Left forelimb (tissue), 1 donor: ENCODE data around the gene PRKG1.

Source experiments
- DNase-seq: peaks from one replicate; pipeline ENCODE4 v3.0.0-alpha.2; 2018; ENCODE audit warnings: low spot score

PRKG1 gene

DNA sequence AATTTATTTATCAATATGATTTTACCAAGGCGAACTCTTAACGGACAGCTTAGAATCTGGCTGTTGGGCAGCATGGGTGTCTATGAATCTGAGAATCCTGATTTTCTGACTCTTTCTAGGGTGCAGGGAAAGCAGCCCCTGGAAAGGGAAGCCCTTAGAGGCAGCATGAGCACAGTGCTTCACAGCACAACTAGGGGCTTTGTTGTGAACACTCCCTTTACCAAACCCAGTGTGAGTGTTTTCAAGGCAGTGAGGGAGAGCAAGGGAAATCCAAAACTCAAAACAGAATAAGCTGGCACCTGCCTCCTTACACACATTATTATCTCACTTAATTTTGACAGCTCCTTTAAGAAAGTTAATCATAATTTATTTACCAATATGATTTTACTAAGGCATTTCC is 741.4 kb downstream of the PRKG1 start:
- no peak for DNase-seq

DNA sequence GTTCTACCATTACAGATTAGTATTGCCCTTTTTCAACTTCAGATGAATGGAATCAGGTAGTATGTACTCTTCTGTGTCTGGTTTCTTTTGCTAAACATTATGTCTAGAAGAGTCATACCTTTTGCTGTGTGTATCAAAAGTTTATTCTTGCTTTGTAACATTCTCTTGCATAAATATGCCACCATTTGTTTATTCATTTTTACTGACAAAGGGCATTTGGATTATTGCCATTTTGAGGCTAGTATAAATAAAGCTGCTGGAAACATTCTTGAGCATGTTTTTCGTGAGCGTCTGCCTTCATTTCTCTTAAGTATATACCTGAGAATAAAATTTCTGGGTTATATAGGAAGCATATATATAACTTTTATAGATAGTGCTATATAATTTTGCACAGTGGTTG is 746.8 kb downstream of the PRKG1 start:
- DNase-seq = no peak

DNA sequence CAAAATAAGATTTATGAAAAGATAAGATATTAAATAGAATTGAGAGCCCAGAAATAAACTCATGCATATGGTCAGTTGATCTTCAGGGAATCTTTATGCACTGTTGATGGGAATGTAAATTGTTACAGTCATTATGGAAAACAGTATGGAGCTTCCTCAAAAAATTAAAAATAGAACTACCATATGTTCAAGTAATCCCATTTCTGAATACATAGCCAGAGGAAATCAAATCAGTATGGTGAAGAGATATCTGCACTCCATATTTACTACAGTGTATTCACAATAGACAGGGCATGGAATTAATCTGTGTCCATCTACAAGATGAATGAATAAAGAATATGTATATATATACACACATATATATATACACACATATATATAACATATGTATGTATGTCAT is 747.5 kb downstream of the PRKG1 start:
- no peak for DNase-seq

- no peak for DNase-seq
Measured at GRCh38 chr10:51832652-51833383, 758.5 kb downstream of the PRKG1 start.

DNA sequence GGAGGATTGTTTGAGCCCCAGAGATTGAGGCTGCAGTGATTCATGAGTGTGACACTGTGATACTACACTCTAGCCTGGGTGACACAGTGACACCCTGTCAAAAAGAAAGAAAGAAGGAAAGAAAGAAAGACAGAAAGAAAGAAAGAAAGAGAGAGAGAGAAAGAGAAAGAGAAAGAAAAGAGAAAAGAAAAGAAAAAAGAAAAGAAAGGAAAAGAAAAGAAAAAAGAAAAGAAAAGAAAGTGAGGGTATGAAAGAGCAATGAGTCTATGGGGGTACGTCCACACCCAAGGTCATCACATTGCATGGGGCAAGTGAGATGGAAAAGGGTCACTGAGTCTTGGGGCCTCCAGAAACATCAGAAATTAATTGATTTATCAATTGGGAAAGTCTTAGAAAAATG is 760.3 kb downstream of the PRKG1 start:
- no peak for DNase-seq

DNA sequence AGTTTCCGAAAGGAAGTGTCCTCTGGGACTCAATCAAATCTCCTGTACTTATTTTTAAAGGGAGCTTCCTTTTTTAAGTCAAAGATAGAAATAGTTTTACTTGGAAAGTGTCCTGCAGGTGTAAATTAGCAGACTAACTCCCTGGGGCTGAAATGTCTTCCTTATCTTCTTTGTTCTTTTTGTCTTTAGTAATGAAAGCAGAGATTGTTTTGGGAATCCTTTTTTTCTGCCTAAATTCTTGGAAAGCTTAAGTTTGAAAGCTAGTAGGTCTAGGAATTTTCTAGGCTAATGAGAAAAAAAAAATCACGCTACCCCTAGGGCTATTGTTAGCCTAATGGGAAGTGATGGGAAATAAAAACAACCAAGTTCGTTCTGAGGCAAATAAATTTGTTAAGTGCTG is 764.2 kb downstream of the PRKG1 start:
- DNase-seq = no peak

DNA sequence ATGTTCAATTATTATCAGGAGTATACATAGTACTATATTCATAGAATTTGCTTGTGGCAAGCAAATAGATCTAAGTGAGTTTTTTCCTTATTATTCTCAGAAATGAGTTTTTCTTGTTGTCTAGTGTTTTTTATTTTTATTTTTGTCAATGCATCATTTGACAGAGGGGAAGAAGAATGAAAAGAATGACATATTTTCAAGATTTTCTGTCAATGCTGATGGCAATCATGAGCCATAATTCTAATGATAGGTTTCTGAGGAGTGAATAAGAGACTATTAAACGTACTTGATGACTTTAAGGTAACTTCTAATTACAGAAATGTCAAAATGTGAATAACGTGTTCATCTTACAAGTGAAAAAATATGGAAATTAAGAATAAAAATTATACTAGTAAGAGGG is 769.7 kb downstream of the PRKG1 start:
- no peak for DNase-seq

DNA sequence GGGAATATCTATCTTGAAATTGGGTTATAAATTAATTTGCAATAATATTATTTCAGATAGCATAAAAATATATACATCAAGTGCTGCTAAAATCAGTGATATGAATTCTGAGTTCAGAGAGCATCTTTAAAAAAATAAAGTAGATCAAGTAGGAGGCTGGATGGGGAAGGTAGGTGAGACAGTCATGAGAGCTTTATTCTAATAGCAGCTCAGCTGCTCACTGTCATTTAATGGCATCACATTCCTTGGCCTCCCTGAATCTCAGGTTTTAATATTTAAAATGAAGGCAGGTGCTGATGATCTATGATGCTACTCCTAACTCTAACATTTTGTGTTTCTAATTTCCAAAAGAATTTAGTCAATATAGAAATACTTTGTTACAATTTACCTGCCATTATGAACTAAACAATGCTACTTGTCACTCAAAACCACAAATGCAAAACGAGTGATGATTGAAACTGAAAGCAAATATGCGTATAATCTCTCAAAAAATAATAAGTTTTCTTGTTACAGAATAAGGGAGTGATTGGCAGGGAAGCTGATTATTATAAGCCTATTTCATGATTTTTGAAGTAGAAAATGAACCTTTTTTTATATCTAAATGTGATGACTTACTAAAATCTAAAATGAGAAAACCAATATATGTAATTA is 772.7 kb downstream of the PRKG1 start:
- no peak for DNase-seq

DNA sequence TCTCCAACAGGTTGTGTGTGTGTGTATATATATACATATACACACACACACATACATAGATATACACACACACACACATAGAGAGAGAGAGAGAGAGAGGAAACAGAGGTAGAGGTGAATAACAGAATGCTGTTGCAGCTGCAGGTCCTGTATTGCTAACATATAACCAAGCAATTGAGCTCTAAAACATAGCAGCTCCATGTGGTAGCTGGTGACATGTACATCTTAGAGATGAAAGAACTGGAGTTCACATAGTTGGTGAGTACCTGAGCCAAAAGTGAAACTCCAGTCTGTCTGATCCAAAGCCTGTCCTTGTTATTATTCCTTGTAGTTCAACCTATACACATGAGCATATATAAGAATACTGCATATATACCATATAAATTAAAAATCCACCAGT is 778.0 kb downstream of the PRKG1 start:
- no peak for DNase-seq

DNA sequence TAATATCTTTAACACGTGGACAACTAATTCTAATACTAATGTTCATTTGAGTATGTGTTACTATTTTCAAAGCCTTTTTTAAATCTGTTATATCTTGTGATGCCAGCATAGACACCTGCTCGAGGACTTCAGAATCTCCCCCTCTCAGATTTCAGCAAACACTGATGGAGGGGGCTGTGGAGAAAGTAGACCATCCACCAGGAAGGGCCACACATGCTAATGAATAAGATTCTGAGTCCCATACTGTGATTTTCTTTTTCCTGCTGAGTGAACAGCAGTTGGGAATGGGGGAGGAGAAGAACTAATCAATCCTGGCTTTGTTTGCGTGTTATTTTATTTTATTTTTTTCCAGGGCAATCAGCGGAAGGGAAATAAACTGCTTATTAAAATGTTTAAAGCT is 783.0 kb downstream of the PRKG1 start:
- DNase-seq = no peak

DNA sequence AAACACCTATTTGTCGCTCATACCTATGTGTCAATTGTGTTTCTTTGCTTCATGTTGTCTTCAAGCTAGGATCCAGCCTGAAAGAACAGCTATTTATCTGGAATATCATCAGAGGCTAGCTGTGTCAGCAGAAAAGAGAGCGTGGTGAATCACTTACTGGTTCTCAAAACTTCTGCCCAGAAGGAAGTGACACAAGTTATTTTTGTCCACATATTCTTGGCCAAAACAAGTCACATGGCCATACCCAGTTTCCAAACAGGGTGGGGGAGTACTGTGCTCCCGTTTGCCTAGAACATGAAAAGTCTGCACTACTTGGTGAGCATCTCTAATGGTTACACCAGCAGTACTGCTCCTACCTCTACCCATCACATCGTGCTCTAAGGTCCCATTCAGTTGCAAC is 786.0 kb downstream of the PRKG1 start:
- DNase-seq = no peak

GRCh38 chr10:51861051-51861450 is 786.8 kb downstream of the PRKG1 start:
- no peak for DNase-seq

- DNase-seq = no peak
Measured at GRCh38 chr10:51861731-51862130, 787.4 kb downstream of the PRKG1 start.

GRCh38 chr10:51862149-51862548 is 787.9 kb downstream of the PRKG1 start:
- DNase-seq = no peak

- no peak for DNase-seq
Measured at GRCh38 chr10:51867956-51868355, 793.7 kb downstream of the PRKG1 start.

DNA sequence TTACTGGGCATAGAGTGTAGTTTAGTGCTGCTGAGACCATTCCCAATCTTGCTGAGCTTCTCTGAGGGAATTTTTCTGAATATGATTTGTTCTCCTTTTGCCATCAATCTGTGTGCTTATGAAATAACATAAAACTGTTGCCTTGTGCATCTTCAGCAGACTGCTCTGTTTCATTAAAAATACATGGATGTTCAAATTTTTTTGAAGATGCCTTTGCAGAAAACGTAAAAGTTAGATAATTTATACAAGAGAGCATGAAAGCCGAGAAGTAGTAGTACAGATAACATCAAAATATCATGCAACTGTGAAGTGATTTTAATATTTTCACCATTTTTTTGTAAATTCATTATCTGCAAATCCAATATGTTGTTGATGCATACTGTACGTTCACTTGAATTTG is 799.8 kb downstream of the PRKG1 start:
- no peak for DNase-seq

DNA sequence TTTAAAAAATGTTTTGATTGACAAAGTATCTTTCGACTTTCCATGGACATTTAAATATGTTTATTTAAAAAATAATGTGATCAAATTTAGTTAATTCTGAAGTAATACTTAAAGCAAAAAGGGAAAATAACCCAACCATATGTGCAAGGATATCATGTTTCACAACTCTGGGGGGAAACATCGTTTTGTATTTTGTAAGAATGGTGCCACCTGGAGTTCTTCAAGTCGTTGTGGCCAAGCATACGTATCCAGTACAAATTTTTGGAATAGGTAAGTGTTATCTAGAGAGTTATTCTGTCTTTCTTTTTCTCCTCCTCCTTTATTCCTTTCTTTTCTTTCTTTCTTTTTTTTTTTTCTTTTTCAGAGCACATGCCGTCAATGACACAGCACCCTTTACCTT is 801.3 kb downstream of the PRKG1 start:
- no peak for DNase-seq

GRCh38 chr10:51876503-51876902 is 802.2 kb downstream of the PRKG1 start:
- DNase-seq = no peak

DNA sequence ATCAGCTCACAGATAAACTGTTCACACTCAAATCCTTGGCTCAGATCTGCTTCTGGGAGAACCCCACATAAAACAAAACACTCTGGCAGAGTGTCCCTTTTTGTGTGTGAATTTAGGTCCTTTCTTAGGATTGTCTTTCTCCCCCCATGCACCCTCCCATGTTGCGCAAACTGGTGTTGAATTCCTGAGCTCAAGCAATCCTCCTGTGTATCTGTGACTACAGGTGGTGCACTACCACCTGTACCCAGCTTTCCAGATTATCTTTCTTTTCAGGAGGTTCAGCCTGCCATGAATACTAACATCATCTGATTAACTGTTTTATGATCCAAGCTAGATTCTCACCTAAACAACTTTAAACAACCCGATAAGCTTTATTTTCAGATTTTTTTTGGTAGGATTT is 802.7 kb downstream of the PRKG1 start:
- DNase-seq = no peak

- no peak for DNase-seq
Measured at GRCh38 chr10:51877636-51878035, 803.3 kb downstream of the PRKG1 start.

DNA sequence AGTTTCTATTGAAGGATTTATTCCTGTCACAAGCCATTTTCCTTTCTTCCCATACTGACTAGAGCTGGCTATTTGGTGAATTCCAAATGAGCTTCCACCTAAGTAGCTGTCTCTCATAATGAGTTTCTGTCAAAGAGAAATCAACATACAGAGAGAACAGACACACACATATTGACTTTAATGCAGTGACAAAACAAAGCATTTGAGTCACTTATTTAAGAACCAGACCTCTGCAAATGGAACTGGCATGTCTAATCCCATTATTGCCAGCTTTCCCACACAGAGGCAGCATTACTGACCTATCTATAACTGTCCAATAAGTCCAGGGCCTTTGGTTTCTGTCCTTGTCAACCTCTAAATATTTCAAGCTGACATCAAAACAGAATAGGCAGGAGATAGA is 804.4 kb downstream of the PRKG1 start:
- DNase-seq = no peak

DNA sequence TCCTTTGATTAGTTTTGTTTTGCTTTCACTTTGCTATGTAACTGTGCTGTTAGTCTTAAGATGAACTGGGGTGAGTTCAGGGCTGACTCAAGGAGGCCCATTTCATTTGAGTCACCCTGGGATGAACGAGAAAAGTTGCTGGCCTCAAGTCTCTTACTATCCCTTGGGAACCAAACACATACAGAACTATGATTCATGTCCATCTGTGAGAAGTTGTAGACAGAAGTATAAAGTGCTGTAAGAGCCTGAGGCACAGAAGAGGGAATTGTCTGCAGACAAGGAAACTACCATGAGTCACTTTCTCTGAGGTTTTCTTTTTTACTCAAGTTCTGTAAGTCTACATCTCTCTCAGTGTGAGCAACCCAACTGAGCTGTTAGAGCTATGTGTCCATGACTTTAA is 805.0 kb downstream of the PRKG1 start:
- no peak for DNase-seq

DNA sequence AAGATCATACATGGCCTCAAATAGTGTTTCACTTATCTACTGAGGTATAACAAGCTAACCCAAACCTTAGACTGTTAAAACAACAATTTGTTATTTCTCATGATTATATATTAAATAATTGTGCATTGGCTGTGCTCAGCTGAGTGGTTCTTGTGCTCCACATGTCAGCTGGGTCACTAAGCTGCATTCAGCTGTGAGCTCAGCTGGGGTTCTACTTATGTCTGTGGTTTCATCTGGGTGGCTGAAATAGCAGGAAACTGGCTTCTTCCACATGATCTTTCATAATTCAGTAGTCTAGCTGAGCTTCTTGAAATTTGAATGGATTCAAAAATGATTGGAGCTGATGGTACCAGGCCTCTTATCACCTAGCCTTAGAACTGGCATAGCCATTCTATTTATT is 806.9 kb downstream of the PRKG1 start:
- DNase-seq = no peak

- DNase-seq = no peak
Measured at GRCh38 chr10:51886438-51887068, 812.3 kb downstream of the PRKG1 start.
